Hair follicular keratinocyte (primary cell): ENCODE data around the gene DDX3Y. TPM values are rescaled to one million over a fixed set of nuclear protein-coding genes. Genes with fewer than 3 reads are reported as not detected.

Source experiments
- total RNA-seq: library from RNA; depleted of rRNA; stranded (reverse); fragments of >200 nt; gene quantifications from 2 replicates; pipeline ENCODE4 v1.2.3, GENCODE V29; 2015

The DDX3Y gene
- total RNA-seq = 21.7 and 23.2 TPM in 2 replicates

DNA sequence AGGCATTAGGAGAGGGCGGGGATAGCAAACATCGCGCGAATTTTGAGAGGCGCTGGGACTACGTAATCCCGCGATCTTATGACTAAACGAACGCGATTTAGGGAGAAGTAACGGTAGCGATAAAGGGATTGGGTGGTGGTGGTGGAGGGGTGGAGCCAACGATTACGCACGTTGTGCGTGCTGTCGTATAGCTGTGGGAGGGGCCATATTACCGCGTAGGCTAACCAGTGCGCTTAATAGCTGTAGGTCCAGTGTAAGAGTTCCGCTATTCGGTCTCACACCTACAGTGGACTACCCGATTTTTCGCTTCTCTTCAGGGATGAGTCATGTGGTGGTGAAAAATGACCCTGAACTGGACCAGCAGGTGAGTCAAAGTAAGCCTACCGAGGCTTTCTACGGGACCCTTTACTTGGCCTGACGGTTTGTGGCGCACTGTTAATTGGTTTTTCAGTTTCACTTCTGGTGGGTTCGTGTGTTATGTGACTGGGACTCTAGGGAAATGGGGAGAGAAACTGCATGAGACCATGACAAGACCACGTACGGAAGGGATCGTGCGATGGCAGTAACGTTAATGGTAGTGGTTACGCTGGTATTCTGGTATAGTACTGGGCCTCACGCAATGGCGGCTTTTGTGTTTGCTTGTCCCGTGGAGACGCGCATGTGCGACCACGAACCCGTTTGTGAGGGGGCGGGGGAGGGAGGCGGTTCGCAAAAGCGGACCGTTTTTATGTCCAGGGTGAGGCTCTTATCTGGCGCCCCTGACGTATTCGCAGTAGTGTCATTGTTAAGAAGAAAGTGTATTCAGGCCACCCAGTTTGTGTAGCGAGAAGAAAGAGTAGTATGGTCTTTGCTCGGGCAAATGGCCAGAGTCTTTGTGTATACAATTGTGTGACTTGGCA, at the start of gene DDX3Y:
Gene DDX3Y (plus strand): TSS at position 251 of the 899 bp plus-strand sequence. CDS start 69 bp downstream, at position 320.

Other genes with a start within 250 kb of the DDX3Y start
- gene USP9Y, start 203.6 kb upstream of the DDX3Y start, total RNA-seq = 11.4 and 11.6 TPM in 2 replicates